ENCODE data around the gene ESPN.

Gene ESPN

DNA sequence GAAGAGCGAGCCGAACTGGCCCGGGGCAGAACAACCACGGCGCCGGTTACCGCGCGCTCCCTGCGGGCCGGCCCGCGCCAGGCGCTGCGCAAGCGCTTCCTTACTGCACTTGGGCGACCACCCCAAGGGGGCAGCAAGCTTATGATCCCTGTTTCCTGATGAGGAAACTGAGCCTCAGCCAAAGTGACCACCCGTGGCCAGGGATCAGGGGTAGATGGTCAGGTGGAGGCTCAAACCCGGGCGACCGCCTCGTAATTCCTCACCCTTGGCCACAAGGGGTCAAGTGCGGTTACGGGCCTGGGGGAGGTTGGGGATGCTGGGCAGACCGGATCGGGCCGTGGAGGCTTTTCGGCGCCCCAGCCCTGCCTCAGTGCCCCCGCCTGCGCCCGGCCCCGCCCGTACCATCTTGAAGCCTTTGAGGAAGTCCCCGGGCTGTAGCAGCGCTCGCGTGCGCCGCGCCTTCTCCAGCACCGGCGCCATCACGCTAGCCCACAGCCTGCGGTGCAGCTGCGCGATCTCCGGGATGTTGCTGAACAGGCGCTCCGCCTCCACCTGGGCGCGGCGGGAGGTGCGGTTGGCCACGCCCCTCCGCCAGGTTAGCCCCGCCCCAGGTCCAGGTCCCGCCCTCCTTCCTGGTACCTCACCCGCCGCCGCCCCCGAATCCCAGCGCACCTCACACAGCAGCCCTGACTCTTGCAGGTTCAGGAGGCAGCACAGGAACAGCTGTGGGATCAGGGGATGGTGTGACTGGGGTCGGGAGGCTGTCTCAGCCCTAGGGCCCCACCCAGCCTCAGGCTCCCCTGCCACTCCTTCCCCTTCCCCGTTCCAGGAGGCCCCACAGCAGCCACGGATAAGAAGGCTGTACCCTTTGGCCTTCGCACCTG is 46.8 kb downstream of the ESPN start:
- no peak for DNase-seq (ENCODE audit: low read depth)
- no peak for TF ChIP-seq CTCF (IDR thresholded peaks at IDR 0.05; ENCODE audit: low read depth, low read length, missing control alignments)
- H3K4me3 ChIP-seq (ENCODE audit: low read depth, low read length) = no peak overlapping the region

- H3K4me3 ChIP-seq (ENCODE audit: low read depth, low read length) = no peak overlapping the region
- TF ChIP-seq CTCF (IDR thresholded peaks at IDR 0.05; ENCODE audit: low read depth, low read length, missing control alignments) = no peak
- no peak for DNase-seq (ENCODE audit: low read depth)
Measured at GRCh38 chr1:6471970-6472368, 47.4 kb downstream of the ESPN start.

GRCh38 chr1:6472391-6472790 is 47.8 kb downstream of the ESPN start:
- peak; percentile 47 for TF ChIP-seq CTCF (IDR thresholded peaks at IDR 0.05; ENCODE audit: low read depth, low read length, missing control alignments)
- H3K4me3 ChIP-seq (ENCODE audit: low read depth, low read length) = no peak overlapping the region
- DNase-seq (ENCODE audit: low read depth) = no peak

GRCh38 chr1:6473156-6473555 is 48.6 kb downstream of the ESPN start:
- no peak overlapping the region for H3K4me3 ChIP-seq (ENCODE audit: low read depth, low read length)

DNA sequence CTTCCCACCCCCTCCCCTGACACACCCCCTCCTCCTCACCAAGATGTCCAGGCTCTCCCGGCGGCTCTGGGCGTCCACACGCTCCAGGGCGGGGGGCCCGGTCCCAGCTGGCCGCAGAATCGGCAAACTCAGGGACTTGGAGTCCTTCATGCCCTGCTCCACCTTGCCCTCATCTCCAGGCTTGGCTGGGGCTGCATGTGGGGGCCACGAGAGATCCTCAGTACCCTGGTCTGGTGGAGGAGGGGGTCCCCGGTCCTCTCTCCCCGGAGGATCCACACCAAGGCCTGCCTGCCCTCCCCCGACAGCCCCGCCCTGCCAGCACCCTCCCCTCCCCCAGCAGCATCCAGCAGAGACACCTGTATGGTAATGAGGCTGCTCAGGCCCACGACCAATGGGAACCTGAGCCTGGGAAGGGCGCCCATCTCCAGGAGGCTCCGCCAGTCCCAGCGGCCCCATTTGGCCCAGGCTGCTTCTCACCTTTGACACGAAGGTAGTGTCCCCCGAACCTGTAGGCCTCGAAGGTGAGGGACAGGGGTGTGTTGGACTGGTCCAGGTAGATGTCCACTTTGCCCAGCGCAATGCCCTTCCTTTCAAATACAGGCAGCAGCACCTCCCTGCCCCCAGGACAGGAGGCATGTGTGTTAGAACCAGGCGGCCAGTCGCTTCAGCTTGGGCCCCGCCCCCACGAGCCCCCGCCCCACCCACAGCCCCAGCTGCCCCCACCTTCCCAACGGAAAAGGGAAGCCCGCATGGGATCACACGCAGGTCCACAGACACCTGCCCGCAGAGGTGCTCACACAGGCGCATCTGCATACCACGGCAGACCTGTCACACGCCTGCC is 49.6 kb downstream of the ESPN start:
- TF ChIP-seq CTCF (IDR thresholded peaks at IDR 0.05; ENCODE audit: low read depth, low read length, missing control alignments) = no peak
- H3K4me3 ChIP-seq (ENCODE audit: low read depth, low read length) = no peak overlapping the region
- DNase-seq (ENCODE audit: low read depth) = no peak

More at GRCh38 chr1:6473156-6473555, 48.6 kb downstream of the ESPN start:
- no peak for TF ChIP-seq CTCF (IDR thresholded peaks at IDR 0.05; ENCODE audit: low read depth, low read length, missing control alignments)
- no peak for DNase-seq (ENCODE audit: low read depth)

DNA sequence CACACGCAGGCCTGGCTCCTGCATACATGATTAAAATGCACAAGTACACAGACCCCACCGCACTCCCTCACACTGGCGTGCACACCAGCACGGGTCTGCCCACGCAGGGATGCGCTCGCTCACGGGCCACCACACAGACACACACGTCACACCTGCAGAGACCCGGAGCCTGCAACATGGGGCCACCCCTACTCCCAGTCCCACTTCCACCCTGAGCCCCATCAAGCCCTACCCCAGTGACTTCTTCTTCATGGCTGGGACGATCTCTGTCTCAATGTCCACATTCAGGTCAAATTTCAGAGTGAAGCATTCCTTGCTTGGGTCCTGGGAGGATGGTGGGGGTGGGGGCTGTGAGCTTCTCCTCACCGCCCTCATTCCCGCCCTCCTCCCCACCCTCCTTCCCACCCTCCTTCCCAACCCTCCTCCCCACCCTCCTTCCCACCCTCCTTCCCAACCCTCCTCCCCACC is 50.3 kb downstream of the ESPN start:
- DNase-seq (ENCODE audit: low read depth) = no peak
- no peak for TF ChIP-seq CTCF (IDR thresholded peaks at IDR 0.05; ENCODE audit: low read depth, low read length, missing control alignments)
- no peak overlapping the region for H3K4me3 ChIP-seq (ENCODE audit: low read depth, low read length)

Measured in GM12864 (cell line).